ENCODE measurements around the gene KIF16B.

GRCh38 chr20:16364320-16364687, 208.9 kb downstream of the KIF16B start:
- TF ChIP-seq, protein P1, sequence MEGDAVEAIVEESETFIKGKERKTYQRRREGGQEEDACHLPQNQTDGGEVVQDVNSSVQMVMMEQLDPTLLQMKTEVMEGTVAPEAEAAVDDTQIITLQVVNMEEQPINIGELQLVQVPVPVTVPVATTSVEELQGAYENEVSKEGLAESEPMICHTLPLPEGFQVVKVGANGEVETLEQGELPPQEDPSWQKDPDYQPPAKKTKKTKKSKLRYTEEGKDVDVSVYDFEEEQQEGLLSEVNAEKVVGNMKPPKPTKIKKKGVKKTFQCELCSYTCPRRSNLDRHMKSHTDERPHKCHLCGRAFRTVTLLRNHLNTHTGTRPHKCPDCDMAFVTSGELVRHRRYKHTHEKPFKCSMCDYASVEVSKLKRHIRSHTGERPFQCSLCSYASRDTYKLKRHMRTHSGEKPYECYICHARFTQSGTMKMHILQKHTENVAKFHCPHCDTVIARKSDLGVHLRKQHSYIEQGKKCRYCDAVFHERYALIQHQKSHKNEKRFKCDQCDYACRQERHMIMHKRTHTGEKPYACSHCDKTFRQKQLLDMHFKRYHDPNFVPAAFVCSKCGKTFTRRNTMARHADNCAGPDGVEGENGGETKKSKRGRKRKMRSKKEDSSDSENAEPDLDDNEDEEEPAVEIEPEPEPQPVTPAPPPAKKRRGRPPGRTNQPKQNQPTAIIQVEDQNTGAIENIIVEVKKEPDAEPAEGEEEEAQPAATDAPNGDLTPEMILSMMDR (IDR thresholded peaks at IDR 0.05; ENCODE audit: low read depth, low read length, missing input control): no peak
- TF ChIP-seq RAD21 (IDR thresholded peaks at IDR 0.05): no peak

All from liver (tissue), 3 donors.